Nephron (organoid): ENCODE results near the gene MAGEA4.

Experiments used
- H3K27ac Mint-ChIP-seq, 3 experiments: 2 replicates each; pipeline ENCODE4 v1.8.0; 2020; ENCODE audit warnings: mixed read lengths in 3 of 3, mild to moderate bottlenecking in 2 of 3, moderate library complexity in 1 of 3
- H3K27me3 Mint-ChIP-seq: 2 replicates; pipeline ENCODE4 v1.8.0; 2021; ENCODE audit warnings: low read depth, mild to moderate bottlenecking, moderate library complexity, mixed read lengths
- H3K36me3 Mint-ChIP-seq: 2 replicates; pipeline ENCODE4 v1.8.0; 2020; ENCODE audit warnings: low read depth, mixed read lengths
- H3K4me1 Mint-ChIP-seq: 2 replicates; pipeline ENCODE4 v1.8.0; 2020; ENCODE audit warnings: mixed read lengths
- H3K4me3 Mint-ChIP-seq, 3 experiments: 2 replicates each; pipeline ENCODE4 v1.8.0; 2020; ENCODE audit warnings: mild to moderate bottlenecking in 3 of 3, mixed read lengths in 3 of 3, moderate library complexity in 2 of 3
- H3K9me3 Mint-ChIP-seq: 2 replicates; pipeline ENCODE4 v1.8.0; 2020; ENCODE audit warnings: mixed read lengths
- CTCF ChIP-seq, 3 experiments: fragments of 200-600 bp; sonication (generic); IDR thresholded peaks; one replicate each; pipeline ENCODE4 v1.5.0; 2021; ENCODE audit warnings: antibody characterized with exemption in 3 of 3; ENCODE audit not compliant: unreplicated experiment in 3 of 3

The MAGEA4 gene

GRCh38 chrX:151920101-151920500, 7.4 kb downstream of the MAGEA4 start:
- H3K4me1 Mint-ChIP-seq, result no peaks in the 10 kb centered on the region
- H3K4me3 Mint-ChIP-seq, result no peak overlapping the region
- peaks cover 3% of the 10 kb centered on the region for H3K27me3 Mint-ChIP-seq
- H3K27ac Mint-ChIP-seq, result no peak overlapping the region
- no peaks in the 10 kb centered on the region for H3K9me3 Mint-ChIP-seq
- no peaks in the 10 kb centered on the region for H3K36me3 Mint-ChIP-seq
- no peak for TF ChIP-seq CTCF (IDR thresholded peaks at IDR 0.05; ENCODE audit: unreplicated experiment in 3 of 3)

GRCh38 chrX:151920530-151920929, 7.8 kb downstream of the MAGEA4 start:
- H3K9me3 Mint-ChIP-seq, result no peaks in the 10 kb centered on the region

GRCh38 chrX:151921292-151921691, 8.6 kb downstream of the MAGEA4 start:
- no peak overlapping the region for H3K4me3 Mint-ChIP-seq
- no peak for TF ChIP-seq CTCF (IDR thresholded peaks at IDR 0.05; ENCODE audit: unreplicated experiment in 3 of 3)
- H3K9me3 Mint-ChIP-seq, result no peaks in the 10 kb centered on the region
- no peaks in the 10 kb centered on the region for H3K4me1 Mint-ChIP-seq
- no peak overlapping the region for H3K27ac Mint-ChIP-seq
- peaks cover 3% of the 10 kb centered on the region for H3K27me3 Mint-ChIP-seq
- H3K36me3 Mint-ChIP-seq, result no peaks in the 10 kb centered on the region

More at GRCh38 chrX:151920530-151920929, 7.8 kb downstream of the MAGEA4 start:
- no peaks in the 10 kb centered on the region for H3K4me1 Mint-ChIP-seq
- no peaks in the 10 kb centered on the region for H3K36me3 Mint-ChIP-seq
- peaks cover 3% of the 10 kb centered on the region for H3K27me3 Mint-ChIP-seq
- H3K4me3 Mint-ChIP-seq, result no peak overlapping the region
- H3K27ac Mint-ChIP-seq, result no peak overlapping the region
- TF ChIP-seq CTCF (IDR thresholded peaks at IDR 0.05; ENCODE audit: unreplicated experiment in 3 of 3), result no peak

DNA sequence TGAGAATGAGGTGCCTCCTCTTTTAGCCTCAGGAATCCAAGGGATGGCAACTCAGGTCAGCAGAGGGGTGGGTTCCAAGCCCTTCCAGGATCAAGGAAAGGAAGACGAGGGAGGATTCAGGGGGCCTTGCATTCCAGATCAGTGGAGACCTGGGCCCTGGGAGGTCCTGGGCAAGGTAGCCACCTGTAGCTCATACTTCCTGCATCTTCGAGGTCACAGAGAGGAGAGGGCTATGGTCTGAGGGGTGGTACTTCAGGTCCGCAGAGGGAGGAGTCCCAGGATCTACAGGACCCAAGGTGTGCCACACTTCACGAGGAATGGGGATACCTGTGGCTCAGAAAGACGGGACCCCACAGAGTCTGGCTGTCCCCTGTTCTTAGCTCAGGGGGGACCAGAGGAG, 9.2 kb downstream of the MAGEA4 start:
- no peaks in the 10 kb centered on the region for H3K9me3 Mint-ChIP-seq
- no peaks in the 10 kb centered on the region for H3K4me1 Mint-ChIP-seq
- no peak for TF ChIP-seq CTCF (IDR thresholded peaks at IDR 0.05; ENCODE audit: unreplicated experiment in 3 of 3)
- no peak overlapping the region for H3K27ac Mint-ChIP-seq
- H3K4me3 Mint-ChIP-seq, result no peak overlapping the region
- H3K27me3 Mint-ChIP-seq, result peaks cover 3% of the 10 kb centered on the region
- no peaks in the 10 kb centered on the region for H3K36me3 Mint-ChIP-seq

GRCh38 chrX:151922692-151923091, 10.0 kb downstream of the MAGEA4 start:
- H3K4me3 Mint-ChIP-seq, result no peak overlapping the region
- no peak overlapping the region for H3K27ac Mint-ChIP-seq
- H3K9me3 Mint-ChIP-seq, result no peaks in the 10 kb centered on the region
- H3K36me3 Mint-ChIP-seq, result no peaks in the 10 kb centered on the region
- TF ChIP-seq CTCF (IDR thresholded peaks at IDR 0.05; ENCODE audit: unreplicated experiment in 3 of 3), result no peak
- peaks cover 3% of the 10 kb centered on the region for H3K27me3 Mint-ChIP-seq
- H3K4me1 Mint-ChIP-seq, result no peaks in the 10 kb centered on the region

DNA sequence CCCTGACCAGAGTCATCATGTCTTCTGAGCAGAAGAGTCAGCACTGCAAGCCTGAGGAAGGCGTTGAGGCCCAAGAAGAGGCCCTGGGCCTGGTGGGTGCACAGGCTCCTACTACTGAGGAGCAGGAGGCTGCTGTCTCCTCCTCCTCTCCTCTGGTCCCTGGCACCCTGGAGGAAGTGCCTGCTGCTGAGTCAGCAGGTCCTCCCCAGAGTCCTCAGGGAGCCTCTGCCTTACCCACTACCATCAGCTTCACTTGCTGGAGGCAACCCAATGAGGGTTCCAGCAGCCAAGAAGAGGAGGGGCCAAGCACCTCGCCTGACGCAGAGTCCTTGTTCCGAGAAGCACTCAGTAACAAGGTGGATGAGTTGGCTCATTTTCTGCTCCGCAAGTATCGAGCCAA, 11.0 kb downstream of the MAGEA4 start:
- H3K4me1 Mint-ChIP-seq, result no peaks in the 10 kb centered on the region
- no peak overlapping the region for H3K4me3 Mint-ChIP-seq
- H3K9me3 Mint-ChIP-seq, result no peaks in the 10 kb centered on the region
- no peaks in the 10 kb centered on the region for H3K36me3 Mint-ChIP-seq
- no peak overlapping the region for H3K27ac Mint-ChIP-seq
- no peak for TF ChIP-seq CTCF (IDR thresholded peaks at IDR 0.05; ENCODE audit: unreplicated experiment in 3 of 3)
- H3K27me3 Mint-ChIP-seq, result peaks cover 3% of the 10 kb centered on the region
